ENCODE measurements around the gene TTLL6. TPM values are rescaled to one million over a fixed set of nuclear protein-coding genes. Genes with fewer than 3 reads are reported as not detected.

The TTLL6 gene
- under 1 TPM in 1 of 4 donors, not detected in 3; 0.19 TPM for total RNA-seq

DNA sequence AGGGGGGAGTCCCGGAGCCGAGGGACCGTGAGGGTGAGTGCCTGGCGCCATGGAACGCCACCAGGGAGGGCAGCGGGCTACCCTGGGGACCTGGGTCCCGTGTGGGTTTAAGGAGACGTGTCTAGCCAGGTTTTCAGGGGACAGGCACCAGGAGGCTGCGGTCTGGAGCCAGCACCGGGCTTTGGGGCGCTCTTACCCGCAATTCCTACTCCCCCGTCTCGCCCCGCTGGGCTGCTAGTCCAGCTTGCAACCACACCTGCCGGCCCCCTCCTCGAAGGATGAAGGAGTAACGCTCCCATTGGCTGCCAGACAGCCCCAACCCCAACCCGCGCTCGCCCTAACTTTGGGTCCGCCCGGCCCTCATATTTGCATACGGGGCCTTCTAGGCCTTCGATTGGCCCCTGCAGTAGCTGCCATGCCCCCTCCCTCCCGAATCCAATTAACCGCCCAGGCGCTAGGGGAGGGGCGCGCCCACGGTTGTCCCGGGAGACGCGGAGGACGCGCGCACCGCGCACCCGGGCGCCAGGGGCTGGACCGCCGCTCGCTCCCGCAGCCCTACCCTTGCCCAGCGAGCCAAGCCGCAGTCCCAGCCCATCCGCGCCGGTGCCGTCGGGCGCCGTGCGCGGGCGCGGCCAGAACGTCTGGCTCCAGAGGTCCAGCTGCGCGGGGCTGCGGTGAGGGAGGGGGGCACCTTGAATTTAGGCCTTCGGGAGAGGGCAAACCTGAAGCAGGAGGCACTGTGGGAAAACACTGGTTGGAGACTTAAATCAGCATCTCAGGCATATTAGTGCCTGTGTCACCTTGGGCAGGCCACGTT lies at the start of gene TTLL6:
TSS of gene TTLL6 (minus strand) at position 456 of the 817 bp plus-strand sequence. CDS start at position 299, 157 bp downstream.
- H3K4me1 ChIP-seq, result peaks cover 6 to 19% (median 9%) of the 10 kb centered on the region in 3 donors
- H3K4me3 ChIP-seq, result peak within 1 kb of the TSS; percentile 24 to 66 (median 38)
- peak within 1 kb of the TSS in 2 of 4 donors; percentile 25 to 49 for H3K27ac ChIP-seq
- no peaks in the 10 kb centered on the region for H3K9me3 ChIP-seq
- intact Hi-C loops (cut with DNase I), result no loop called here
- DNase-seq, result no peak
- 0 to 1% methylated on average over 16 to 18 of the region's 64 CpGs for WGBS, 2 donors
- H3K36me3 ChIP-seq, result no peaks in the 10 kb centered on the region
- TF ChIP-seq, protein P1, sequence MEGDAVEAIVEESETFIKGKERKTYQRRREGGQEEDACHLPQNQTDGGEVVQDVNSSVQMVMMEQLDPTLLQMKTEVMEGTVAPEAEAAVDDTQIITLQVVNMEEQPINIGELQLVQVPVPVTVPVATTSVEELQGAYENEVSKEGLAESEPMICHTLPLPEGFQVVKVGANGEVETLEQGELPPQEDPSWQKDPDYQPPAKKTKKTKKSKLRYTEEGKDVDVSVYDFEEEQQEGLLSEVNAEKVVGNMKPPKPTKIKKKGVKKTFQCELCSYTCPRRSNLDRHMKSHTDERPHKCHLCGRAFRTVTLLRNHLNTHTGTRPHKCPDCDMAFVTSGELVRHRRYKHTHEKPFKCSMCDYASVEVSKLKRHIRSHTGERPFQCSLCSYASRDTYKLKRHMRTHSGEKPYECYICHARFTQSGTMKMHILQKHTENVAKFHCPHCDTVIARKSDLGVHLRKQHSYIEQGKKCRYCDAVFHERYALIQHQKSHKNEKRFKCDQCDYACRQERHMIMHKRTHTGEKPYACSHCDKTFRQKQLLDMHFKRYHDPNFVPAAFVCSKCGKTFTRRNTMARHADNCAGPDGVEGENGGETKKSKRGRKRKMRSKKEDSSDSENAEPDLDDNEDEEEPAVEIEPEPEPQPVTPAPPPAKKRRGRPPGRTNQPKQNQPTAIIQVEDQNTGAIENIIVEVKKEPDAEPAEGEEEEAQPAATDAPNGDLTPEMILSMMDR (IDR thresholded peaks at IDR 0.05), result no peak
- H3K27me3 ChIP-seq, result peaks cover 0 to 87% (median 0%) of the 10 kb centered on the region in 4 donors

DNA sequence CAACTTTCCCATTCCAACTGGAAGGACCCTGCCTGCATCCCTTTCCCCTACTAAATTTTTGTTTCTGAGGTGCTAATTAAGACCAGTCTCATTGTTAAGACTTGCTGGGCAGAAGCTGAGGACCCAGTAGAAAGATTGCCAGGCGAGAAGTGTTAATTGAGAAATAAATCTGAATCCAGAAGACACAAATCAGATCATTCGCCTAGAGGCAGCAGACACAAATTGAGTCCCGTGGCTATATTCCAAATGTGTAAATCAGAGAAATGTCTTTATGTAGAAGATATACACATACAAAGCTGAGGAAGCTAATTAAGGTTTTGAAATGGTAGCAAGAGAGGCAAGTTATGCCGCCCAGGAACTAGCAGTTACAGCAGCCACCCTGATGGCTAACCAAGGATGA lies 43.4 kb upstream of the TTLL6 start:
- no peak overlapping the region for H3K27ac ChIP-seq
- no peaks in the 10 kb centered on the region for H3K4me1 ChIP-seq
- intact Hi-C loops (cut with DNase I), result no loop called here
- no peak for DNase-seq
- no peak for TF ChIP-seq POLR2A (IDR thresholded peaks at IDR 0.05)
- TF ChIP-seq, protein P1 (IDR thresholded peaks at IDR 0.05), result no peak
- H3K36me3 ChIP-seq, result peaks cover 31 to 100% (median 59%) of the 10 kb centered on the region in 3 donors
- H3K27me3 ChIP-seq, result no peaks in the 10 kb centered on the region
- 90 to 98% methylated on average over 4 of the region's 4 CpGs for WGBS, 2 donors
- H3K4me3 ChIP-seq, result no peak overlapping the region
- no peaks in the 10 kb centered on the region for H3K9me3 ChIP-seq

DNA sequence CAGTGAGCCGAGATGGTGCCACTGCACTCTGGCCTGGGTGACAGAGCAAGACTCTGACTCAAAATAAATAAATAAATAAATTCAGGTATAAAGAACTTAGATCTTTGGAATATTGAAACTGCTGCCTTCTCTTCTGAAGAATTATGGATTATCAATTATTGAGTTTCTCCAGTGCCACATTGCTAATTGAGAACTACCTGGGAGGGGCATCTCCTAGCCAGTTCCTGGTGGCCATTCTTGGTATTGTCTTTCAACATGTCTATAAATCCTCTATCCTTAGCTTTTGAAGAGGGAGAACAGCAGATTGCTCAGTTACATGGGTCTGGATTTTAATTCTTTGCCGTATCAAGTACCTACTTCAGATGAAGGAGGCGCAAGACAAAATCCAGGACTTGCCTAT lies 43.0 kb upstream of the TTLL6 start:
- no peaks in the 10 kb centered on the region for H3K9me3 ChIP-seq
- WGBS, 2 donors, result 93 to 97% methylated on average over 3 of the region's 3 CpGs
- TF ChIP-seq, protein P1 (IDR thresholded peaks at IDR 0.05), result peak in 1 of 6 experiments; percentile 6
- TF ChIP-seq POLR2A (IDR thresholded peaks at IDR 0.05), result no peak
- intact Hi-C loops (cut with DNase I), result no loop called here
- no peaks in the 10 kb centered on the region for H3K4me1 ChIP-seq
- peaks cover 35 to 100% (median 60%) of the 10 kb centered on the region in 3 donors for H3K36me3 ChIP-seq
- DNase-seq, result no peak
- H3K4me3 ChIP-seq, result no peak overlapping the region
- H3K27ac ChIP-seq, result no peak overlapping the region
- no peaks in the 10 kb centered on the region for H3K27me3 ChIP-seq

DNA sequence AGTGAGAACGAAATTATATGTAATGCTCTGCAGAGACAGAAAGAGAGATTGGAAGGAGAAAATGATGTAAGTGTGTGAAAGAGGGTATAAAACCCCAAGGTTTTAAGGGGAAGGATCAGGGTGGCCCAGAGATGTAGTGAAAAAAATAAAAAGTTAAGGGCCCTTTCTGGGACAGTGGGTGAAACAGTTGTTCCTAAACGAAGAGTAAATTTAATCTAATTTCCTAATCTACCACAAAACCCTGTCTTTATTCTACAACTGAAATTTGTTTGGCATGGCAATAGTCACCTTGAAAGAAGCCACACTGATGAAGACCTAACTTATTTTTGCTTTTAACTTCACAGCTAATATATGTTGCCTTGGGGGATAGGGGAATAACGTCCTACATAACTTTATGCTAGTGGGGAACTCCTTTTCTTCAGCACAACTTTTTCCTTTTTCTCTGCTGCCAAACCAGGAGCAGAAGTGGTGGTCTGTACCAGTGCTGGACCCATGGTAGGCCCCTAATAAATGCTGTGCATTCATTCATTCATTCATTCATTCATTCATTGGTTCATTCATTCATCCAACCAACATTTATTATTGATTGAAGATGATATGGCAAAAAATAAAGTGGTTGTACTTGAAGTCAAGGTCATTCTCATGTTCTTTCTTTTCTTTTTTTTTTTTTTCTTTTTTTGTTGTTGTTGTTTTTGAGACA lies 39.2 kb upstream of the TTLL6 start:
- 61 to 64% methylated on average over 3 of the region's 3 CpGs for WGBS, 2 donors
- Histone ChIP-seq H3K36me3 (peaks cover 42 to 98% (median 66%) of the 10 kb centered on the region in 3 donors), H3K27me3 (no peaks in the 10 kb centered on the region), H3K9me3 (no peaks in the 10 kb centered on the region), H3K27ac (no peak overlapping the region), H3K4me3 (no peak overlapping the region), H3K4me1 (no peaks in the 10 kb centered on the region)
- intact Hi-C loops (cut with DNase I), result no loop called here
- TF ChIP-seq, protein P1 (IDR thresholded peaks at IDR 0.05), result no peak
- TF ChIP-seq POLR2A (IDR thresholded peaks at IDR 0.05), result no peak
- DNase-seq, result no peak
